KBM-7 (cell line): ENCODE data around the gene DUSP23.

Source experiments
- DNase-seq: peaks from one replicate; pipeline ENCODE4 v3.0.0-alpha.2; 2015
- in situ Hi-C: fragments of 300-500 bp; cut with MboI; formaldehyde crosslinking; loops from 2 replicates; pipeline ENCODE4 v1.14.3; 2020; ENCODE audit warnings: low sequenced_read_pairs, low pct_unique_long_range_greater_than_20kb, mixed read lengths

Gene DUSP23

GRCh38 chr1:159781992-159782391, 1.2 kb downstream of the DUSP23 start:
- in situ Hi-C loops: no loop called here
- DNase-seq: no peak

DNA sequence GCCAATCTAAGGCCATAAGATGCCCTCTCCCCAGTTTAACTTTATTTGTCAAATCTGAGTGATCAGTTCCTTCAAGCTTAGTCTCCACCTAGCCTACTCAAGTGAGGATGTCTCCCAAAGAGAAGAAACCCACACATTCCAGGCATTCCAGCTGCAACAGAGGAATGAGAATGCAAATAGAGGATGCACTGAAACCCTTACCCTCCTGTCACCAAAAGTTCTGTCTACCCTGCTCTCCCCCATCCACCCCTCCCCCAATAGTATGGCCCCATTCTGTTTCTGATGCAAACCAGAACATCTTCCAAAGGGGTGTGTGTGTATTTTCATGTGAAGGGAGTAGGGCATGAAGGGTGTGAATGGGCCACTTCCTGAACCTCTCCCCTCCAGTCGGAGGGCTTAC, 3.0 kb downstream of the DUSP23 start:
- in situ Hi-C loops: no loop called here
- DNase-seq: no peak

DNA sequence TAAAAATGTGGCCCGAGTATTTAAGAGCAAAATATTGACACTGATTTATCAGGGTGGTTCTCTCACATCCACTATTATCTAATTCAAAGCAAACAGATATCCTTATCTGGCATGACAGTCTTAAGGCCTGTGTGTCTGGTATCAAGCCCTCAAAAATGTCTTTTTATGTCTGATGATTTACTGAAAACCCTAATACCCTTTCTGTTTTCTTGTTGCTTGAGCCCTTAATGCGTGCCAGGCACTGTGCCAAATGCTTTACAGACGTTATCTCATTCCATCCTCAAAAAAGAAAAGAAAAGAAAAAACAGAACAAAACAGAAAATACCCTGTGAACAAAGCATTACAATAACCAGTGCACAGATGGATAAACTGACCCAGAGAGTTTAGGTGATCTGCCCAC, 5.7 kb downstream of the DUSP23 start:
- DNase-seq: no peak
- in situ Hi-C loops: no loop called here

- in situ Hi-C loops: no loop called here
- no peak for DNase-seq
Measured at GRCh38 chr1:159786966-159787365, 6.2 kb downstream of the DUSP23 start.

- peak; percentile 45 for DNase-seq
Measured at GRCh38 chr1:159790237-159790917, 9.6 kb downstream of the DUSP23 start.

DNA sequence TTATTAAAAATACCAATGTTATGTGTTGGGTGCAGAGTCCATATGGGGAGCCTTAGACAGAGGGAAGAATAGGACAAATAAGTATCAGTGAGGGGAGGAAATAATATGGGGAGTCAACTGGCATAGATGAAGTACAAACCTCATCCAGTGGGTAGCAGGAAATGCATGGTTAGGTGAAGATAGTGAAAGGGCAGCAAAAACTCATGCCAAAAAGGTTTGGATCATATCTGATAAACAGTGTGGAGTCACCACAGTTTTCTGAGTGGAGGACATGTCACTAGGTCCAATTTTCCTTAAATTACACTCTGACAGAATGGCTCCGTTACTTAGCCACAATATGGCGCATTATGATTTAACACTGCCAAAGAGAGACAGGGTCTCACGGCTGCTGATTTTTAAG, 10.3 kb downstream of the DUSP23 start:
- DNase-seq: no peak

More at GRCh38 chr1:159790237-159790917, 9.6 kb downstream of the DUSP23 start:
- in situ Hi-C loops: loop anchor here (10.0 kb wide), 2 partner anchors 104 to 214 kb away; no protein-coding TSS in a partner anchor

GRCh38 chr1:159791461-159791860, 10.7 kb downstream of the DUSP23 start:
- in situ Hi-C loops: loop anchor here (10.0 kb wide), 2 partner anchors 103 to 213 kb away; no protein-coding TSS in a partner anchor
- DNase-seq: no peak

More for the DNA sequence above, 10.3 kb downstream of the DUSP23 start:
- in situ Hi-C loops: loop anchor here (10.0 kb wide), 2 partner anchors 104 to 214 kb away; no protein-coding TSS in a partner anchor

DNA sequence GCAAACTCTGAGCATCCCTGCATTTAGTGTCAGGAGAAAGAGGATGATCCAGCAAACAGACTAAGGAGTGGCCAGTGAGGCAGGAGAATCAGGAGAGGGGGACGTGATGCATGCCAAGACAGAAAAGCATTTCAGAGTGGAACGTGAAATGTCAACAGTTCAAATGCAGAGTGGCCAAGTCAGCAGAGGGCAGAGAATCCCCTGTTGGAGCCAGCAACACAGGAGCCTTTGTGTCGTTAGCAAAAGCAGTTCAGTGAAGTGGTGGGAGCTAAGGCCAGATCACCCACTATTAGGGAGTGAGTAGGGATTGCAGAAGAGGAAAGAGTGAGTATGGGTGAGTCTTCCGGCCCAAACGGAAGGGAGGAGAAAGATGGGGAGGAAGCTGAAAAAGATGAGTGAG, 14.8 kb downstream of the DUSP23 start:
- in situ Hi-C loops: loop anchor here (10.0 kb wide), 2 partner anchors 99 to 209 kb away; no protein-coding TSS in a partner anchor
- DNase-seq: no peak

- peak; percentile 73 for DNase-seq
- in situ Hi-C loops: loop anchor here (10.0 kb wide), 2 partner anchors 96 to 206 kb away; no protein-coding TSS in a partner anchor
Measured at GRCh38 chr1:159798893-159799292, 18.1 kb downstream of the DUSP23 start.

DNA sequence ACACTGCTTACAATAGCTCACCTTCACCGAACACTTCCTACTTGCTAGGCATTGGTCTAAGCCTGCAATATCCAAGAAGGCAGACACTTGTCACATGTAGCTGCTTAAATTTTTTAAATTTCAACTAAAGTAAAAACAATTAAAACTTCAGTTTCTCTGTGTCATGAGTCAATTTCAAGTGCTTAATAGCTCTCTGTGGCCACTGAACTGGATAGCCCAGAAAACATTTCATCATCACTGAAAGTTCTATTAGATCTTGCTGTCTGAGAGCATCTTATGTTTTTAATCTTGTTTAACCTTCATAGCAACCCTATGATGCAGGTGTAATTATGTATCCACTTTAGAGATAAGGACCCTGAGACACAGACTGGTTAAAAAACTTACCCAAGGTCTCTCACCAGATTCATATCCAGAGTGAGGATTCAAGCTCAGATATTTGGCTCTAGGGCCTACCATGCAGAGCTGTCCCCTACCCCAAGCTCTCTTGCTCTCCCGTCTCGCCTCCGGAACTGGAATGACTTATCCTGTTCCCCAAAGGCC, 18.8 kb downstream of the DUSP23 start:
- DNase-seq: no peak
- in situ Hi-C loops: loop anchor here (10.0 kb wide), 2 partner anchors 95 to 205 kb away; no protein-coding TSS in a partner anchor

DNA sequence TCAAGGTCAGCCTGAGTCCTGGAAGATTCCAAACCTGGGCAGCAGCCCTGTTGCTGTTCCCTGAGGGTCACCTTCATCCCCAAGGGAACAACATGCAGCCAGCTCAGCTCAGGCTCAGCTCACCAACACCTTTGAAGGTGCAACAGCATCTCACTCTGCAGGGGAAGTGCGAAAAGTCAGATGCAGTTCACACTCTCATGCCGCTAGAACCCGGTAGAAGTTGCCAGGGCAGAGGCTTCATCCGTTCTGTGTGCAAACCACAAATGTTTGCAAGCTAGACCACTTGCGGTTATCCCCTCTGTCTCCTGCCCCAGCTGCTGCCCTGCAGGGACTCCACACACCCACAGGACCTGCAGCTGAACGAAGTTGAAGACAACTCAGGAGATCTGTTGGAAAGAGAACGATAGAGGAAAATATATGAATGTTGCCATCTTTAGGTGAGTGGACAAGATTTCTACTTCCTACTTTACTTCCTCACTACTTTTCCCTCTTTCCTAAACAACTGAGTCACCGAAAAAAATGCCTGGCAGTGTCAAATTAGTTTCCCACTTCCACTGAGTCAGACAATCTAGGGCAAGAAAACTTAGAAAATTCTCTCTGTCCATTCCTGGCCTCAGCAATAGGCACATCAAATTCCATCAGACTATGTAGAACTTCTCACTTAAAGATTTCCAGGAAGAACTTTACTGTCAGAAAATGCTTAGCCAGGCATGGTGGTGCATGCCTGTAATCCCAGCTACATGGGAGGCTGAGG, 19.6 kb downstream of the DUSP23 start:
- peak; percentile 36 for DNase-seq
- in situ Hi-C loops: no loop called here

DNA sequence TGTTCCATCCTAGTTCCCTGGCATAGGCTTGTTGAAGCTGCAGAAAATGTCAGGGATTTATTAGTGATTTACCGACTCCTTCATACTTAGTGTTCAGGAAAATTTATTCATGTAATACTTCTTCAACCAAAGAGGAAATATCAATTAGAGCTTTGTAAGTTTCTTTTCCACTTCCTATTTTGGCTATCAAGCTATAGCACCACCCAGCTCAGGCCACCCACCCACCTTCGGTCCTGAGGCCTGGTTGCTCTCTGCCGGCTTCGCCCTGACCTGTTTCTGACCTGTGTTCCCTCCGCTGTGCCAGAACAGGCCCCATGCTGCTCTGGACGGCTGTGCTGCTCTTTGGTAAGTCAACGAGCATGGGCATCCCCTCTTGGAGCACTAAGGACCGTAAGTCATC, 21.3 kb downstream of the DUSP23 start, which contains the start of gene FCRL6:
Gene FCRL6 (plus strand): TSS at position 250 of the 400 bp plus-strand sequence. CDS start 65 bp downstream, at position 315.
- DNase-seq: no peak
- in situ Hi-C loops: no loop called here

DNA sequence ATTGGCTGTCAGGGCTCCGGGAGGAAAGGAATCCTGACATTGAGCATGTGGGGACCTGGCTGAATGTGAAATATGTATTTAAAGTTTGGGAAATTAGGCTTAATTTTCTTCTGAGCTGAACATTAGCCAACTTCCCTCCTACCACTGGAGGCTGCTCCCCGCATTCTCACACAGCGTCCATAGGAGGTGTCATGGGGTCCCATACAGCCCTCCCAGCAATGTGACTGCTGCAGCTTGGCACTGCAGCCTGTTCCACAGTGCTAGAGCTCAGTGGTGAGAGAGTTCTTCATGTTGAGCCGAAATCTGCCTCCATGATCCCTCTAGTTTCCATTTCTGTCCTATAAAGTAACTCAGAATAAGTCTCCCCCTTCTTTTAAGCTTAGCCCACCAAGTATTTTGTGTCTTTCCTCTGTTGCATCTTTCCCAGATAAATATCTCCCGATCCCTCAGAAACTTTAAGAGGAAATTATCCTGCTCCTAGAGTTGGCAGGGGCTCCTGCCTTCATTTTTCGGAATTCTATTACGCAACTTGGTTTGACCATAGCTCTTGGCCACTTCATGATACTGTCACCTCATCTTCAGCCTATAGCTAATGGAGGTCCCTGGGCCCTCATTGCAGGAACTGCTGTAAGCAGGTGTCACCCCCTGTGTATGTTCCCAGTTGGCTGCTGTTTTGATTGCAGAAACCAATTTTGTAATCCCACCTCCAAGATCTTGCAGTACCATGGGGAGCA, 23.4 kb downstream of the DUSP23 start:
- in situ Hi-C loops: no loop called here
- no peak for DNase-seq

GRCh38 chr1:159804924-159805323, 24.2 kb downstream of the DUSP23 start:
- no peak for DNase-seq
- in situ Hi-C loops: no loop called here

DNA sequence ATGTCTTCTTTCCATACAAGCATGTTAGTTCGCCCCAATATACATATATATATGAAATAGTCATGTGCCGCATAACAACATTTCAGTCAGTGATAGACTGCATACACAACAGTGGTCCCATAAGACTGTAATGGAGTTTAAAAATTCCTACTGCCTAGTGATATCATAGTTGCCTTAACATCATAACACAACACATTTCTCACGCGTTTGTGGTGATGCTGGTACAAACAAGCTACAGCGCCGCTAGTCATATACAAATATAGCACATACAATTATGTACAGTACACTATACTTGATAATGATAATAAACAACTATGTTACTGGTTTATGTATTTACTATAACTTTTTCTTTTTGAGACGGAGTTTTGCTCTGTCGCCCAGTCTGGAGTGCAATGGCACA, 35.2 kb downstream of the DUSP23 start:
- DNase-seq: no peak
- in situ Hi-C loops: no loop called here

GRCh38 chr1:159817276-159818041, 36.7 kb downstream of the DUSP23 start:
- no peak for DNase-seq
- in situ Hi-C loops: no loop called here

- in situ Hi-C loops: no loop called here
- no peak for DNase-seq
Measured at GRCh38 chr1:159821171-159821867, 40.6 kb downstream of the DUSP23 start.

GRCh38 chr1:159823406-159823805, 42.6 kb downstream of the DUSP23 start:
- in situ Hi-C loops: no loop called here
- no peak for DNase-seq
